ENCODE data around the gene TMEM158.
A peak's percentile ranks its signal among the peaks of the same experiment; 100 is the strongest.

TMEM158 gene

DNA sequence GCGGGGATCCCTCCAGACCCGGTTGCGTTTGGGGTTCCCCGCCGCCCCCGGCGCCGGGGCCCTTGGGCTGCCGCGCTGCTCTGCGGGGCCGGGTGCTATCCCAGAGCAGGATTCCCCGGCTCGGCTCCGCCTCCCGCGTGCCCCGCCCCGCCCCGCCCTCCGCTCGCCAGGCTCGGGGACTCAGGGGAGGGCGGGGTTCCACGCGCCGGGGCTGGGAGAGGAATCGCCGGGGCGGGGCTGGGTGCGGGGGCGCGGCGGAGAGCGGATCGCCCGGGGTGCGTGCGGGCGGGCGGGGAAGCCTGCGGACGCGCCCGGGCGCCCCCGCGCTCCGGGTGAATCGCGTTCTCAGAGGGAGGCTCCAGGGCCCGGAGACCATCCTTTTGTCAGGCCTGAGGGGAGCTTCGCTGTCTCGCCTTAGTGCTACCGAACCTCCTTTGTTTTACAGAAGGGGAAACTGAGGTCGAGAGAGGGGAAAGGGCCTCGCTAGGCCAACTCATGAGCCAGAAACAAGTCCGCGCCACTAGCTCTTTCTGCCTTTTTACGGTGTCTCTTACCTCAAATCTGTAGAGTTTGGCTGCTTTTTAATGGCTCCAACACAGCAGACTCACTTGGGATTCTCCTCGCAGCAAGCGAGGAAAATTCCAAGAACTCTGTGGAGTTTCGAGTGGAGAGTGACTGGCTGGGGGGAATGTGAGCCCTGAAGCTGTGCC is at the start of gene TMEM158:
TSS of gene TMEM158 (minus strand) at position 82 of the 710 bp plus-strand sequence. CDS start 260 bp downstream, outside the sequence.
- TF ChIP-seq GATA1 (IDR thresholded peaks at IDR 0.05; ENCODE audit: low read depth, low read length) = no peak
- no peak for TF ChIP-seq POLR2A (IDR thresholded peaks at IDR 0.05; ENCODE audit: low read length)
- DNase-seq = peak; percentile 76 to 87

DNA sequence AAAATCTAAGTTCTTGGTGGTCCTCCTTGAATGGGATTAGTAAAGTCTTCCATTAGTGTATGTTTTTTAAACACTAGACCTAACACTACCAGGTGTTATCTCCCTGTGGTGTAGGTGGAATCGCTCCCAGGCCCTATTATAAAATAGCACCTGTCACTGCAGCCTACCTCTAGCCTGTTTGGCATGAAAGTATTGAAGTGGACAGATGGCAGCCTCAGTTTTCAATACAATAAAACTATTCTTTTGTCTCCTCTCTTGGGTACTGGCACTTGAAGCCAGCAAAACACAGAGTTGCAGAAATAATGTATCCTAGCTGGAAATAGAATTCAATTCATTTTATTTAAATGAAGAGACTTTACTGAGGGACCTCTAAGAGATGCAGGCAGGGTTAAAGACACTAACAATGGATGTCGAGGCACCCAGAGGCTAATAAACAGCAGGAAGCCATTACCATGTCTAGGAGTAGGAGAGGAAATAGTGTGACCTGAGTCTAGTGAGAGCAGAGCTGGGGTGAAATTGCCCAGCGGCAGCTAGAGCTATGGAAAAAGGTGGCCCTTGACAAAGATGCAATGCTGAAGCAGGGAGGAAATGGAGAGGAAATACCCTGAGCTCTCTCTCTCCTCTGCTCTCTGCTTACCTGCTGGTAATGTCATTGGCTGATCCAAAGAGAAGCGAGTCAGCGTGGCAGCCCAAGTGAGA is 49.1 kb upstream of the TMEM158 start:
- DNase-seq = no peak
- no peak for TF ChIP-seq POLR2A (IDR thresholded peaks at IDR 0.05; ENCODE audit: low read length)

- TF ChIP-seq POLR2A (IDR thresholded peaks at IDR 0.05; ENCODE audit: low read length) (no peak), GATA1 (IDR thresholded peaks at IDR 0.05; ENCODE audit: low read depth, low read length) (no peak)
- DNase-seq = peak; percentile 92 to 93
These were observed 47.8 kb upstream of the TMEM158 start for GRCh38 chr3:45273681-45274515.

DNA sequence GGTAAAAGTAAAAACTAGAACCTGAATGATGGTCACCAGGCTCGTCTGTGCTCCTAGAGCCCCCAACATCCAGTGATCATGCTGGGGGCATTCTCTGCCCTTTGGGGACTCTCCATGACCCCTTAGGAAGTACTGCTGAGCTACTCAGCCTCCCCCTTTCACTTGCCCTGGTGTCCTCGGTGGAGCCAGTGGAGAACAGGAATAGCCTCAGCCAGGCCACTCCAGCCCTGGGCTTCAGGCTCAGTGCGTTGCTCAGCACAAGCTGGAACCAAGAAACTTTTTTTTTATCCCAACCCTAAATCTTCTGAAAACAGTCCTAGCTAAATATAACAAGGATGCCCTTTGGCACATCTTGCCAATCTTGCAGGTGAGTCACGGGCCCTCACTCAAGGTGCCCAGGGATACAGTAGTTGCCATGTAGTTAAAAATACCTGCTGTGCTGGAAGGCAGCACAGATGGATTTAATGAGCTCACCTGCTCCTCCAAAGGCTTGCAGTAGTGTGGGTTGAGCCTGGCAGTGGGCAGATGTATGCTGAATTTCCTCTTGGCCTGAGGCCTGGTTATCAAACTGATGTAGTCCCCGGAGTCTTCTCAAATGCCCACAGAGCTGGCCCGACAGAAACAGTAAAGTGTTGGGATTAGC is 46.9 kb upstream of the TMEM158 start:
- no peak for TF ChIP-seq GATA1 (IDR thresholded peaks at IDR 0.05; ENCODE audit: low read depth, low read length)
- TF ChIP-seq POLR2A (IDR thresholded peaks at IDR 0.05; ENCODE audit: low read length) = no peak
- DNase-seq = no peak

DNA sequence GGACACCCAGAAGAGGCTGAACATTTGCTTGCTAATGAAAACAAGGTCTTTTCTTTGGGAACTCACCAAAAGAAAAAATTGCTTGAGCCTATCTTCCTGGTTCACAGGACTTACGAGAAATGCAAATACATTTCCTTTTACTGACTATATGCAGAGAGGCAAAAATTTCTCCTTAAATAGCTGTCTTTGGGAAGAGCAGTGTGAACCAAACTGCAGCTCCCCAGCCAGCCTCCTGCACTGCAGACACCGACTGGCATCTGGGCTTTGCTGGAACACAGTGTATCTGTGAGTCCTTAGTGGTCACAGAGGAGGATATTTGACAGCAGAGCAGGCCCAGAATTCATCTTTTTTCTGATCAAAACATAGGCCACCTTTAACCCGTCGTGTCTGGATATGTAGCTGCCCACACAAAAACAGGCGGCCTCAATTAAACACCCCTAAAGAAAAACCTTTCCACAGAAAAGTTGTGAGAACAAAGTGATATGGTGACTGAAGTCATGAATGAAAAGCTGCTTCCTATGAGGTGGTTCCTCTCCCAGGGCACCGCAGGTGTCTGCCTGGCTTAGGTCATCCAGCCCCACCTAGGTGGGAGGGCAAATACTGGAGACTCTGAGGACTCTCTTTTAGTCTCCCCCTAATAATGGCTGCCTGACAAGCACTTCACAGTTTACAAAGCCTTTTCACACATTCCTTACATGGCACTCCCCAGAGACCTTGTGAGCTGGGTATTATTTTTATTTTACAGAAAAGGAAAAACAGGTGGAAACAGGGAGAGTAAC is 46.1 kb upstream of the TMEM158 start:
- peak in 1 of 2 experiments; percentile 26 for DNase-seq
- TF ChIP-seq GATA1 (IDR thresholded peaks at IDR 0.05; ENCODE audit: low read depth, low read length) = no peak
- no peak for TF ChIP-seq POLR2A (IDR thresholded peaks at IDR 0.05; ENCODE audit: low read length)

- TF ChIP-seq GATA1 (IDR thresholded peaks at IDR 0.05; ENCODE audit: low read depth, low read length) (no peak), POLR2A (IDR thresholded peaks at IDR 0.05; ENCODE audit: low read length) (no peak)
These were observed 43.9 kb upstream of the TMEM158 start for GRCh38 chr3:45269952-45270351.

GRCh38 chr3:45267097-45267496 is 41.0 kb upstream of the TMEM158 start:
- no peak for DNase-seq
- TF ChIP-seq GATA1 (IDR thresholded peaks at IDR 0.05; ENCODE audit: low read depth, low read length) = no peak
- TF ChIP-seq POLR2A (IDR thresholded peaks at IDR 0.05; ENCODE audit: low read length) = no peak

More at GRCh38 chr3:45269952-45270351, 43.9 kb upstream of the TMEM158 start:
- peak; percentile 15 to 54 for DNase-seq

GRCh38 chr3:45261333-45262110 is 35.4 kb upstream of the TMEM158 start:
- TF ChIP-seq POLR2A (IDR thresholded peaks at IDR 0.05; ENCODE audit: low read length) (no peak), GATA1 (IDR thresholded peaks at IDR 0.05; ENCODE audit: low read depth, low read length) (no peak)

GRCh38 chr3:45259133-45259532 is 33.0 kb upstream of the TMEM158 start:
- TF ChIP-seq POLR2A (IDR thresholded peaks at IDR 0.05; ENCODE audit: low read length) = no peak
- TF ChIP-seq GATA1 (IDR thresholded peaks at IDR 0.05; ENCODE audit: low read depth, low read length) = no peak
- DNase-seq = no peak

More at GRCh38 chr3:45261333-45262110, 35.4 kb upstream of the TMEM158 start:
- no peak for DNase-seq

GRCh38 chr3:45258317-45258716 is 32.2 kb upstream of the TMEM158 start:
- TF ChIP-seq GATA1 (IDR thresholded peaks at IDR 0.05; ENCODE audit: low read depth, low read length) (no peak), POLR2A (IDR thresholded peaks at IDR 0.05; ENCODE audit: low read length) (no peak)
- no peak for DNase-seq

- DNase-seq = no peak
- TF ChIP-seq GATA1 (IDR thresholded peaks at IDR 0.05; ENCODE audit: low read depth, low read length) (no peak), POLR2A (IDR thresholded peaks at IDR 0.05; ENCODE audit: low read length) (no peak)
These were observed 27.2 kb upstream of the TMEM158 start for GRCh38 chr3:45253316-45253715.

DNA sequence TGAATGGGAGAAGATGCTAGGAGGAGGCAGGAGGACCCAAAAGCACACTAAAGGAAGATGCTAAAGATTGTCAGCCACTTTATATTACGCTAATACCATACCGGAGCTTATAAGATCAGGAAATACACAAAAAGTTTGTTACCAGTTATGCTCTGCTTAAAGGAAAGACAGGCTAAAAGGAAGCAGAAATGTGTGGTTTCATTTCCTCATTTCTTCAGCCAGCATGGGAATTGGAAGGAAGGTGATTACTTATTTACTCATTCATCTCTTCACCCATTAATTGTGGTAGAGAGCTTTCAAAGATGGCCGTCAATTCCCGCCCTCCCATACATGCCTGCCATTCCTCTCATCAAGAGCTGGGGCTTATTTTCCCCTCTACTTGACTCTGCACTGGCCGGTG is 26.7 kb upstream of the TMEM158 start:
- no peak for TF ChIP-seq POLR2A (IDR thresholded peaks at IDR 0.05; ENCODE audit: low read length)
- no peak for TF ChIP-seq GATA1 (IDR thresholded peaks at IDR 0.05; ENCODE audit: low read depth, low read length)
- DNase-seq = no peak

All from erythroblast (primary cell).